IMR-90 (cell line): Measurements from ENCODE around the gene RHOXF1. TPM values are rescaled to one million over a fixed set of nuclear protein-coding genes. Genes with fewer than 3 reads are reported as not detected.
"Not testable (repeated sequence)": the region's sequence is repeated elsewhere in the genome, so short reads cannot be mapped to it uniquely, and the experiment has no call there.

ENCODE experiments used
- ATAC-seq: fragments of 200-7000 bp; cut with Tn5 transposase; 2 replicates; pipeline ENCODE4 v1.9.1; 2020; ENCODE audit warnings: low read depth, mild to moderate bottlenecking, moderate library complexity
- BruUV-seq: library from RNA; stranded (reverse); fragments of 400-500 nt; replicated peaks from 2 replicates; lab custom pipeline; 2021; lab: Mats Ljungman, UMichigan
- CTCF ChIA-PET: fragments of 300-600 bp; formaldehyde crosslinking; extraction: SDS; loops from one replicate; lab custom pipeline; 2021; ENCODE audit warnings: antibody characterized with exemption; lab: Yijun Ruan, JAX
- POLR2A ChIA-PET: fragments of 300-600 bp; sonication (Branson Sonifier 250); formaldehyde crosslinking; loops from one replicate; lab custom pipeline; 2022; ENCODE audit warnings: antibody characterized with exemption; ENCODE audit not compliant: unreplicated experiment; lab: Charles Lee
- DNase-seq: peaks from one replicate; pipeline ENCODE4 v3.0.0; 2013
- H2AFZ ChIP-seq: replicated peaks from 2 replicates; pipeline ENCODE3; 2013; ENCODE audit warnings: low read length, mild to moderate bottlenecking; ENCODE audit not compliant: poor library complexity
- H2AK5ac ChIP-seq: 2 replicates; pipeline ENCODE4 v1.6.1; 2013; ENCODE audit warnings: low read depth, low read length, inconsistent platforms
- H2AK9ac ChIP-seq: replicated peaks from 2 replicates; pipeline ENCODE3; 2013; ENCODE audit warnings: mild to moderate bottlenecking, low read depth, low read length, moderate library complexity; ENCODE audit not compliant: poor library complexity
- H2BK120ac ChIP-seq: 2 replicates; pipeline ENCODE4 v1.6.1; 2013; ENCODE audit warnings: low read depth, low read length, inconsistent platforms
- H2BK15ac ChIP-seq: 3 replicates; pipeline ENCODE4 v1.6.1; 2013; ENCODE audit warnings: low read depth, low read length, inconsistent platforms
- H2BK20ac ChIP-seq: 2 replicates; pipeline ENCODE4 v1.6.1; 2013; ENCODE audit warnings: low read depth, mild to moderate bottlenecking, inconsistent platforms, low read length, moderate library complexity
- H2BK5ac ChIP-seq: 2 replicates; pipeline ENCODE4 v1.6.1; 2013; ENCODE audit warnings: mild to moderate bottlenecking, low read depth, low read length, inconsistent platforms; ENCODE audit not compliant: poor library complexity, severe bottlenecking
- H3K14ac ChIP-seq: replicated peaks from 2 replicates; pipeline ENCODE4 v1.6.1; 2013; ENCODE audit warnings: low read depth, low read length, inconsistent platforms
- H3K18ac ChIP-seq: 2 replicates; pipeline ENCODE4 v1.6.1; 2013; ENCODE audit warnings: low read depth, low read length, control low read depth
- H3K23ac ChIP-seq: 2 replicates; pipeline ENCODE4 v1.6.1; 2013; ENCODE audit warnings: low read depth, low read length, inconsistent platforms
- H3K27ac ChIP-seq: 2 replicates; pipeline ENCODE4 v1.5.1; 2013; ENCODE audit warnings: mild to moderate bottlenecking, control low read depth, low read length; ENCODE audit not compliant: insufficient read depth
- H3K27me3 ChIP-seq: 2 replicates; pipeline ENCODE4 v1.6.1; 2013; ENCODE audit warnings: low read length; ENCODE audit not compliant: control insufficient read depth, insufficient read depth
- H3K36me3 ChIP-seq: 2 replicates; pipeline ENCODE4 v1.6.1; 2013; ENCODE audit warnings: low read length, mixed read lengths; ENCODE audit not compliant: control insufficient read depth, insufficient read depth
- H3K4ac ChIP-seq: 2 replicates; pipeline ENCODE4 v1.6.1; 2013; ENCODE audit warnings: low read depth, low read length, inconsistent platforms
- H3K4me1 ChIP-seq: 2 replicates; pipeline ENCODE4 v1.6.1; 2013; ENCODE audit warnings: low read length, mixed read lengths; ENCODE audit not compliant: control insufficient read depth, insufficient read depth
- H3K4me2 ChIP-seq: 2 replicates; pipeline ENCODE4 v1.6.1; 2013; ENCODE audit warnings: low read depth, mild to moderate bottlenecking, control low read depth, low read length, moderate library complexity
- H3K4me3 ChIP-seq: 2 replicates; pipeline ENCODE4 v1.5.1; 2013; ENCODE audit warnings: low read depth, mild to moderate bottlenecking, control low read depth, low read length, moderate library complexity; ENCODE audit not compliant: insufficient read depth
- H3K56ac ChIP-seq: 2 replicates; pipeline ENCODE4 v1.6.1; 2013; ENCODE audit warnings: low read length, inconsistent platforms; ENCODE audit not compliant: insufficient read depth; ENCODE audit errors: extremely low read depth
- H3K79me1 ChIP-seq, 2 experiments: 2 replicates each; pipeline ENCODE4 v1.6.1; 2013; ENCODE audit warnings: low read length in 2 of 2, inconsistent platforms in 1 of 2, low read depth in 1 of 2
- H3K9ac ChIP-seq: 2 replicates; pipeline ENCODE4 v1.6.1; 2013; ENCODE audit warnings: low read depth, low read length, control low read depth
- H3K9me1 ChIP-seq: 2 replicates; pipeline ENCODE4 v1.6.1; 2013; ENCODE audit warnings: low read length, inconsistent platforms; ENCODE audit not compliant: insufficient read depth
- H3K9me3 ChIP-seq: 2 replicates; pipeline ENCODE4 v1.6.1; 2013; ENCODE audit warnings: low read length; ENCODE audit not compliant: control insufficient read depth, insufficient read depth
- H4K20me1 ChIP-seq: 2 replicates; pipeline ENCODE4 v1.6.1; 2013; ENCODE audit warnings: low read length, inconsistent platforms; ENCODE audit not compliant: insufficient read depth
- H4K5ac ChIP-seq: 2 replicates; pipeline ENCODE4 v1.6.1; 2013; ENCODE audit warnings: mild to moderate bottlenecking, low read depth, low read length, control low read depth
- H4K8ac ChIP-seq, 2 experiments: 2 replicates each; pipeline ENCODE4 v1.6.1; 2013; ENCODE audit warnings: low read depth in 2 of 2, low read length in 2 of 2, control low read depth in 1 of 2, inconsistent platforms in 1 of 2
- H4K91ac ChIP-seq: 2 replicates; pipeline ENCODE4 v1.6.1; 2013; ENCODE audit warnings: low read depth, low read length, inconsistent platforms; ENCODE audit not compliant: insufficient read depth
- WGBS, 2 experiments: methylation state at CpG; one replicate each; pipeline versions ENCODE4 v1.1.5 to v1.1.7; 2013; ENCODE audit warnings: missing lambda C conversion rate in 2 of 2; ENCODE audit not compliant: insufficient read length in 1 of 2; ENCODE audit errors: extremely low coverage in 2 of 2; 5-methylcytosine and 5-hydroxymethylcytosine counted together
- dilution Hi-C: fragments of 300-500 bp; cut with HindIII; formaldehyde crosslinking; loops from one replicate; pipeline ENCODE4 v1.14.3; 2018; ENCODE audit warnings: low sequenced_read_pairs; ENCODE audit not compliant: unreplicated experiment
- in situ Hi-C: fragments of 300-500 bp; cut with MboI; formaldehyde crosslinking; loops from 3 replicates; pipeline ENCODE4 v1.14.3; 2019; ENCODE audit warnings: low sequenced_read_pairs, inconsistent platforms, mixed read lengths
- intact Hi-C: fragments of 100-400 bp; cut with micrococcal nuclease; formaldehyde crosslinking; loops from 2 replicates; pipeline ENCODE4 v1.10.0; 2022
- polyA plus RNA-seq, 3 experiments: library from polyadenylated mRNA; depleted of rRNA; stranded (reverse); fragments of >200 nt; gene quantifications; 2 replicates each; pipeline ENCODE4 v1.2.3, GENCODE V29; 2012; ENCODE audit warnings: low replicate concordance in 1 of 3
- total RNA-seq: library from RNA; depleted of rRNA; stranded (reverse); fragments of >200 nt; gene quantifications from 2 replicates; pipeline ENCODE4 v1.2.3, GENCODE V29; 2012

The RHOXF1 gene
- total and polyA plus RNA-seq, 2 of the 4 experiments (the other 2 are of a cell fraction), result not detected

DNA sequence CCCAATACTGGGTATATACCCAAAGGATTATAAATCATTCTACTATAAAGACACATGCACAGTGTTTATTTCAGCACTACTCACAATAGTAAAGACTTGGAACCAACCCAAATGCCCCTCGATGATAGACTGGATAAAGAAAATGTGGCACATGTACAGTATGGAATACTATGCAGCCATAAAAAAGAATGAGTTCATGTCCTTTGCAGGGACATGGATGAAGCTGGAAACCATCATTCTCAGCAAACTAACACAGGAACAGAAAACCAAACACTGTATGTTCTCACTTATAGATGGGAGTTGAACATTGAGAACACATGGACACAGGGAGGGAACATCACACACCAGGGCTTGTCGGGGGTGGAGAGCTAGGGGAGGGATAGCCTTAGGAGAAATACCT is 11.0 kb downstream of the RHOXF1 start:
- H3K9me1 ChIP-seq, H2AK5ac ChIP-seq, H3K23ac ChIP-seq, H3K9me3 ChIP-seq, H3K36me3 ChIP-seq, H3K4me2 ChIP-seq, H3K18ac ChIP-seq, H2BK15ac ChIP-seq, dilution Hi-C loops, BruUV-seq, H2BK120ac ChIP-seq, H3K56ac ChIP-seq, H3K4me1 ChIP-seq, H3K4me3 ChIP-seq, H2BK5ac ChIP-seq, H2AFZ ChIP-seq, CTCF ChIA-PET, POLR2A ChIA-PET, H2AK9ac ChIP-seq, H4K8ac ChIP-seq, H4K20me1 ChIP-seq, H3K9ac ChIP-seq, H3K27me3 ChIP-seq, ATAC-seq, DNase-seq, H3K4ac ChIP-seq, H4K91ac ChIP-seq, intact Hi-C loops, H3K79me1 ChIP-seq, H2BK20ac ChIP-seq, H3K27ac ChIP-seq, H3K14ac ChIP-seq, H4K5ac ChIP-seq: not testable (repeated sequence)
- WGBS, 2 experiments, result no CpG with 5 or more reads among the region's 2 CpGs
- in situ Hi-C loops, result loop anchor here (25.0 kb wide), 1 partner anchor 133 kb away; no protein-coding TSS in a partner anchor

DNA sequence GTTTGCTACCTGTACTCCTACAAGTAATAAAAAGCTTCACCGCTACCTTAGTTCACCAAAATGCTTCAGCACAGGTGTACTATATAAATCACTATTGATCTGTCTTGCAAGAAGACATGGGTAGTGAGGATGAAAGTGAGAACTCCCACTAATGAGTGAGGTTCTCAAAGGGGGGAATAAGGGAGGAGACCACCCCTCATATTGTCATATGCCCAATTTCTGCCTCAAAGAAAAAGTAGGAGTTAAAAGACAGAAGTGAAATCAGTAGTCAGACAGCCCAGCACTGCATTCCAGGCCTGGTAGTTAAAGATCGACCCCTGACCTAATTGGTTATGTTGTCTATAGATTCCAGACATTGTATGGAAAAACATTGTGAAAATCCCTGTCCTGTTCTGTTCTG is 14.7 kb downstream of the RHOXF1 start:
- H2AK5ac ChIP-seq, H3K9ac ChIP-seq, H3K4me2 ChIP-seq, H4K91ac ChIP-seq, H3K36me3 ChIP-seq, H4K20me1 ChIP-seq, H3K9me3 ChIP-seq, dilution Hi-C loops, H3K4me3 ChIP-seq, H3K9me1 ChIP-seq, DNase-seq, H3K56ac ChIP-seq, H2BK20ac ChIP-seq, BruUV-seq, H3K18ac ChIP-seq, CTCF ChIA-PET, H2AK9ac ChIP-seq, H3K14ac ChIP-seq, H2AFZ ChIP-seq, H3K79me1 ChIP-seq, H4K8ac ChIP-seq, H4K5ac ChIP-seq, H3K4ac ChIP-seq, intact Hi-C loops, H3K27ac ChIP-seq, ATAC-seq, POLR2A ChIA-PET, H2BK15ac ChIP-seq, H2BK120ac ChIP-seq, H2BK5ac ChIP-seq, H3K27me3 ChIP-seq, H3K23ac ChIP-seq, H3K4me1 ChIP-seq: not testable (repeated sequence)
- in situ Hi-C loops, result loop anchor here (25.0 kb wide), 1 partner anchor 136 kb away; no protein-coding TSS in a partner anchor
- WGBS, 2 experiments, result no CpG with 5 or more reads among the region's 2 CpGs
